ENCODE data around the gene AADAT. TPM values are rescaled to one million over a fixed set of nuclear protein-coding genes. Genes with fewer than 3 reads are reported as not detected.

The AADAT gene
- total and polyA plus RNA-seq, 9 of the 15 experiments (the other 6 are each of a cell fraction or from before 2014, with no cell fraction given), result 0.06 to 0.07 TPM; not detected in 7

GRCh38 chr4:170052919-170053318, 36.8 kb downstream of the AADAT start (continued):
- no peak for TF ChIP-seq XRCC5 (IDR thresholded peaks at IDR 0.05; ENCODE audit: low read depth, low read length)
- no peak for TF ChIP-seq ZNF79 (CRISPR knock-in tag; IDR thresholded peaks at IDR 0.05; ENCODE audit: low read depth)
- TF ChIP-seq NKRF (IDR thresholded peaks at IDR 0.05; ENCODE audit: borderline replicate concordance), result no peak
- TF ChIP-seq MYC (IDR thresholded peaks at IDR 0.05; ENCODE audit: low read depth, low read length), result no peak
- no peak for TF ChIP-seq MYC (CRISPR knock-in tag; IDR thresholded peaks at IDR 0.05; ENCODE audit: borderline replicate concordance, low read depth)
- no peak for TF ChIP-seq BRCA1 (IDR thresholded peaks at IDR 0.05)
- TF ChIP-seq BRCA1 (CRISPR knock-in tag; IDR thresholded peaks at IDR 0.05), result no peak
- TF ChIP-seq SIX5 (IDR thresholded peaks at IDR 0.05; ENCODE audit: borderline replicate concordance in 1 of 2, insufficient read depth in 1 of 2, low read depth in 1 of 2, low read length in 2 of 2), result no peak
- TF ChIP-seq DPF2 (IDR thresholded peaks at IDR 0.05), result no peak

GRCh38 chr4:170051402-170051801, 38.4 kb downstream of the AADAT start:
- FAIRE-seq, result no peak
- no peaks in the 10 kb centered on the region for H3K27me3 ChIP-seq (ENCODE audit: control insufficient read depth in 2 of 2, insufficient read depth in 2 of 2, low read length in 2 of 2)
- H3K9ac ChIP-seq (ENCODE audit: insufficient read depth in 1 of 2, low read depth in 2 of 2, low read length in 2 of 2), result no peak overlapping the region
- 0 out of 3 replicates have a peak, but pooled peaks have one; percentile 27 for ATAC-seq
- in situ Hi-C loops (cut with MboI) (no loop called here), intact Hi-C loops (cut with micrococcal nuclease) (no loop called here)
- 0% methylated on average over 2 of the region's 2 CpGs for WGBS (ENCODE audit: insufficient coverage, low coverage, missing lambda C conversion rate)
- POLR2A ChIA-PET, result no interaction called here
- no peak overlapping the region for H3K4me2 ChIP-seq (ENCODE audit: insufficient read depth, low read length)
- H3K9me3 ChIP-seq (replicated peaks; ENCODE audit: control insufficient read depth, insufficient read depth, low read depth, low read length), result no peaks in the 10 kb centered on the region
- TF ChIP-seq KDM5B (IDR thresholded peaks at IDR 0.05; ENCODE audit: insufficient replicate concordance, low read depth, low read length) (no peak), ZNF512 (tag; IDR thresholded peaks at IDR 0.05) (no peak)
- no peaks in the 10 kb centered on the region for H4K20me1 ChIP-seq (replicated peaks; ENCODE audit: control insufficient read depth, insufficient read depth, low read length)
- H3K36me3 ChIP-seq (ENCODE audit: control insufficient read depth, insufficient read depth, low read length), result no peaks in the 10 kb centered on the region
- no TSS peak for BruUV-seq (replicated peaks)
- DNase-seq (ENCODE audit: extremely low read depth in 1 of 4, low spot score in 3 of 4), result no peak
- H3K79me2 ChIP-seq (ENCODE audit: control insufficient read depth, insufficient read depth, low read length), result no peaks in the 10 kb centered on the region
- H3K4me3 ChIP-seq, result no peak overlapping the region
- no peaks in the 10 kb centered on the region for H3K9me1 ChIP-seq (ENCODE audit: control insufficient read depth, insufficient read depth, low read length)
- H3K27ac ChIP-seq (ENCODE audit: extremely low read depth, low read depth, low read length), result no peak overlapping the region
- H3K4me1 ChIP-seq (replicated peaks in 1 of 2; ENCODE audit: control insufficient read depth in 2 of 2, insufficient read depth in 2 of 2, low read length in 2 of 2), result no peaks in the 10 kb centered on the region
- CTCF ChIA-PET (ENCODE audit: low intra/inter-chr PET ratio), result no interaction called here
- no peak overlapping the region for H2AFZ ChIP-seq (ENCODE audit: low read depth, low read length)

All from K562 (cell line).